ENCODE results near the gene SH3D21. TPM values are rescaled to one million over a fixed set of nuclear protein-coding genes. Genes with fewer than 3 reads are reported as not detected.

Gene SH3D21
- total RNA-seq, 1 donor from 2014 or later, result 17.2 TPM

GRCh38 chr1:36351227-36351977, 45.2 kb downstream of the SH3D21 start:
- H3K4me3 ChIP-seq, result peak overlapping the region in 1 of 2 donors; percentile 8
- DNase-seq (ENCODE audit: extremely low spot score in 2 of 2), result no peak

GRCh38 chr1:36352125-36352909, 46.1 kb downstream of the SH3D21 start:
- H3K4me3 ChIP-seq, result no peak overlapping the region
- TF ChIP-seq POLR2AphosphoS5 (IDR thresholded peaks at IDR 0.05; ENCODE audit: insufficient read depth in 1 of 2, low read depth in 1 of 2), result no peak
- no peak for TF ChIP-seq CTCF (IDR thresholded peaks at IDR 0.05)
- TF ChIP-seq POLR2A (IDR thresholded peaks at IDR 0.05), result no peak
- no peaks in the 10 kb centered on the region for H3K27me3 ChIP-seq
- no peak for DNase-seq (ENCODE audit: extremely low spot score in 2 of 2)
- H3K4me1 ChIP-seq, result peaks cover 46% of the 10 kb centered on the region
- no peaks in the 10 kb centered on the region for H3K9me3 ChIP-seq
- peak overlapping the region; percentile 80 for H3K27ac ChIP-seq
- peaks cover 0 to 43% of the 10 kb centered on the region in 2 donors for H3K36me3 ChIP-seq
- intact Hi-C loops (cut with DNase I), result no loop called here

More at GRCh38 chr1:36351227-36351977, 45.2 kb downstream of the SH3D21 start:
- TF ChIP-seq CTCF (IDR thresholded peaks at IDR 0.05) (no peak), POLR2A (IDR thresholded peaks at IDR 0.05) (no peak), POLR2AphosphoS5 (IDR thresholded peaks at IDR 0.05; ENCODE audit: insufficient read depth in 1 of 2, low read depth in 1 of 2) (no peak)
- no peaks in the 10 kb centered on the region for H3K27me3 ChIP-seq
- intact Hi-C loops (cut with DNase I), result no loop called here
- no peaks in the 10 kb centered on the region for H3K9me3 ChIP-seq
- H3K4me1 ChIP-seq, result peaks cover 46% of the 10 kb centered on the region
- H3K36me3 ChIP-seq, result peaks cover 0 to 48% of the 10 kb centered on the region in 2 donors
- H3K27ac ChIP-seq, result peak overlapping the region; percentile 80

GRCh38 chr1:36352910-36353878, 47.0 kb downstream of the SH3D21 start:
- Histone ChIP-seq H3K27ac (no peak overlapping the region), H3K36me3 (peaks cover 0 to 45% of the 10 kb centered on the region in 2 donors), H3K27me3 (no peaks in the 10 kb centered on the region), H3K4me3 (no peak overlapping the region), H3K9me3 (no peaks in the 10 kb centered on the region), H3K4me1 (peaks cover 46% of the 10 kb centered on the region)
- TF ChIP-seq POLR2AphosphoS5 (IDR thresholded peaks at IDR 0.05; ENCODE audit: insufficient read depth in 1 of 2, low read depth in 1 of 2), result no peak
- TF ChIP-seq POLR2A (IDR thresholded peaks at IDR 0.05), result no peak
- TF ChIP-seq CTCF (IDR thresholded peaks at IDR 0.05), result no peak
- intact Hi-C loops (cut with DNase I), result no loop called here
- no peak for DNase-seq (ENCODE audit: extremely low spot score in 2 of 2)

GRCh38 chr1:36354486-36354885, 48.3 kb downstream of the SH3D21 start:
- TF ChIP-seq POLR2AphosphoS5 (IDR thresholded peaks at IDR 0.05; ENCODE audit: insufficient read depth in 1 of 2, low read depth in 1 of 2) (no peak), CTCF (IDR thresholded peaks at IDR 0.05) (no peak), POLR2A (IDR thresholded peaks at IDR 0.05) (no peak)
- Histone ChIP-seq H3K9me3 (no peaks in the 10 kb centered on the region), H3K4me1 (peaks cover 43% of the 10 kb centered on the region), H3K27ac (no peak overlapping the region), H3K36me3 (peaks cover 0 to 53% of the 10 kb centered on the region in 2 donors), H3K4me3 (no peak overlapping the region), H3K27me3 (no peaks in the 10 kb centered on the region)
- no peak for DNase-seq (ENCODE audit: extremely low spot score in 2 of 2)
- intact Hi-C loops (cut with DNase I), result no loop called here
